Measurements from ENCODE around the gene SHKBP1.
A peak's percentile ranks its signal among the peaks of the same experiment; 100 is the strongest.

The SHKBP1 gene

GRCh38 chr19:40603389-40604170 is 26.9 kb downstream of the SHKBP1 start:
- peak; percentile 98 for DNase-seq

- DNase-seq, result no peak
Measured at GRCh38 chr19:40604171-40604646, 27.5 kb downstream of the SHKBP1 start.

GRCh38 chr19:40604647-40605215 is 28.1 kb downstream of the SHKBP1 start:
- DNase-seq, result no peak

GRCh38 chr19:40605216-40605971 is 28.7 kb downstream of the SHKBP1 start:
- DNase-seq, result no peak

- no peak for DNase-seq
Measured at GRCh38 chr19:40607311-40608239, 30.9 kb downstream of the SHKBP1 start.

- DNase-seq, result no peak
Measured at GRCh38 chr19:40608240-40608621, 31.6 kb downstream of the SHKBP1 start.

GRCh38 chr19:40608957-40609356 is 32.3 kb downstream of the SHKBP1 start:
- DNase-seq, result no peak

- DNase-seq, result no peak
Measured at GRCh38 chr19:40609561-40610395, 33.1 kb downstream of the SHKBP1 start.

- no peak for DNase-seq
Measured at GRCh38 chr19:40610396-40611064, 33.9 kb downstream of the SHKBP1 start.

GRCh38 chr19:40611096-40611495 is 34.4 kb downstream of the SHKBP1 start:
- no peak for DNase-seq

GRCh38 chr19:40611900-40612698 is 35.4 kb downstream of the SHKBP1 start:
- DNase-seq, result no peak

- no peak for DNase-seq
Measured at GRCh38 chr19:40612831-40613689, 36.4 kb downstream of the SHKBP1 start.

- no peak for DNase-seq
Measured at GRCh38 chr19:40613690-40614621, 37.3 kb downstream of the SHKBP1 start.

- no peak for DNase-seq
Measured at GRCh38 chr19:40614622-40615411, 38.1 kb downstream of the SHKBP1 start.

GRCh38 chr19:40616178-40616577 is 39.5 kb downstream of the SHKBP1 start:
- no peak for DNase-seq

- DNase-seq, result no peak
Measured at GRCh38 chr19:40616941-40617340, 40.3 kb downstream of the SHKBP1 start.

- DNase-seq, result no peak
Measured at GRCh38 chr19:40617961-40618360, 41.3 kb downstream of the SHKBP1 start.

Measured in NCI-H1048 (cell line).